Fibroblast of lung (primary cell): Measurements from ENCODE around the gene ZDHHC8.

ENCODE experiments used
- CTCF ChIP-seq, 2 donors: IDR thresholded peaks in 1 of 2; conservative IDR thresholded peaks in 1 of 2; 1 replicate in 1 of 2; 2 replicates in 1 of 2; pipeline ENCODE4 v1.5.1; 2011 to 2012; ENCODE audit warnings: low read length in 2 of 2, control low read depth in 1 of 2, inconsistent platforms in 1 of 2, low read depth in 1 of 2, mild to moderate bottlenecking in 1 of 2
- EZH2 ChIP-seq: IDR thresholded peaks from 2 replicates; pipeline ENCODE4 v1.5.1; 2012; ENCODE audit warnings: low read length, control low read depth, mild to moderate bottlenecking; ENCODE audit errors: missing control alignments

- TF ChIP-seq CTCF (conservative IDR thresholded peaks at IDR 0.05 in 1 of 2, IDR thresholded peaks at IDR 0.05 in 1 of 2; ENCODE audit: low read depth in 1 of 2, low read length in 2 of 2) (no peak), EZH2 (no peak)
Observed at GRCh38 chr22:20092477-20092854, 39.1 kb upstream of the ZDHHC8 start.
